Bronchial epithelial cell (primary cell): ENCODE measurements around the gene LYL1. TPM values are rescaled to one million over a fixed set of nuclear protein-coding genes. Genes with fewer than 3 reads are reported as not detected.

ENCODE experiments used
- DNase-seq: peaks from one replicate; pipeline ENCODE4 v3.0.0-alpha.2; 2010; ENCODE audit warnings: low read depth
- FAIRE-seq: peaks from 2 replicates; lab custom pipeline; 2011; peaks lifted over from hg19 to GRCh38; lab: Jason Lieb, UNC
- H3K27me3 ChIP-seq: 2 replicates; pipeline ENCODE4 v1.5.1; 2011; ENCODE audit warnings: low read length; ENCODE audit not compliant: control insufficient read depth, insufficient read depth
- H3K36me3 ChIP-seq: 2 replicates; pipeline ENCODE4 v1.5.1; 2011; ENCODE audit warnings: low read length; ENCODE audit not compliant: control insufficient read depth, insufficient read depth
- H3K4me3 ChIP-seq: 2 replicates; pipeline ENCODE4 v1.5.1; 2011; ENCODE audit warnings: mild to moderate bottlenecking, low read depth, low read length, control low read depth
- total RNA-seq: library from RNA; depleted of rRNA; stranded (reverse); fragments of >200 nt; gene quantifications from 2 replicates; pipeline ENCODE4 v1.2.1, GENCODE V29; 2014
- TF ChIP-seq, protein P1 (sequence below): IDR thresholded peaks from 2 replicates; pipeline ENCODE4 v1.5.1; 2011; ENCODE audit warnings: mild to moderate bottlenecking, moderate library complexity, low read length, control low read depth, inconsistent platforms; ENCODE audit not compliant: insufficient read depth, severe bottlenecking

LYL1 gene
- total RNA-seq, 1 donor from 2014 or later: 1.3 TPM

DNA sequence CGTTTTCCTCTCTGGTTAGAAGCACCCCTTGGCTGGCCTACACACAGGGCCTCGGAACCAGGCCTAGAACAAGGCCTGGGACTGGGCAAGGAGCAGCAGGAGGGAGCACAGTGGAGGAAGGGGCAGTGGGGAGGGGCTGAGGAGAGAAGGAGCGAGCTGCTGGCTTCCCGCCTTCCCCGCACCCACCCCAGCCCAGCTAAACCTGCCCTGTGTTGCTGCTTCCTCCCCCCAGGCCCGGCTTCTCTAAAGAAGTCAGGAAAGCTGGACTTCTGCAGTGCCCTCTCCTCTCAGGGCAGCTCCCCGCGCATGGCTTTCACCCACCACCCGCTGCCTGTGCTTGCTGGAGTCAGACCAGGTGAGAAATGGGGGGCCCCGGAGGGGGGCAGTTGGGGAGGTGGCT lies 24.3 kb downstream of the LYL1 start:
- Histone ChIP-seq H3K4me3 (no peak overlapping the region), H3K36me3 (peaks cover 9% of the 10 kb centered on the region), H3K27me3 (no peaks in the 10 kb centered on the region)
- FAIRE-seq (no peak), DNase-seq (no peak)
- TF ChIP-seq, protein P1, sequence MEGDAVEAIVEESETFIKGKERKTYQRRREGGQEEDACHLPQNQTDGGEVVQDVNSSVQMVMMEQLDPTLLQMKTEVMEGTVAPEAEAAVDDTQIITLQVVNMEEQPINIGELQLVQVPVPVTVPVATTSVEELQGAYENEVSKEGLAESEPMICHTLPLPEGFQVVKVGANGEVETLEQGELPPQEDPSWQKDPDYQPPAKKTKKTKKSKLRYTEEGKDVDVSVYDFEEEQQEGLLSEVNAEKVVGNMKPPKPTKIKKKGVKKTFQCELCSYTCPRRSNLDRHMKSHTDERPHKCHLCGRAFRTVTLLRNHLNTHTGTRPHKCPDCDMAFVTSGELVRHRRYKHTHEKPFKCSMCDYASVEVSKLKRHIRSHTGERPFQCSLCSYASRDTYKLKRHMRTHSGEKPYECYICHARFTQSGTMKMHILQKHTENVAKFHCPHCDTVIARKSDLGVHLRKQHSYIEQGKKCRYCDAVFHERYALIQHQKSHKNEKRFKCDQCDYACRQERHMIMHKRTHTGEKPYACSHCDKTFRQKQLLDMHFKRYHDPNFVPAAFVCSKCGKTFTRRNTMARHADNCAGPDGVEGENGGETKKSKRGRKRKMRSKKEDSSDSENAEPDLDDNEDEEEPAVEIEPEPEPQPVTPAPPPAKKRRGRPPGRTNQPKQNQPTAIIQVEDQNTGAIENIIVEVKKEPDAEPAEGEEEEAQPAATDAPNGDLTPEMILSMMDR: no peak

DNA sequence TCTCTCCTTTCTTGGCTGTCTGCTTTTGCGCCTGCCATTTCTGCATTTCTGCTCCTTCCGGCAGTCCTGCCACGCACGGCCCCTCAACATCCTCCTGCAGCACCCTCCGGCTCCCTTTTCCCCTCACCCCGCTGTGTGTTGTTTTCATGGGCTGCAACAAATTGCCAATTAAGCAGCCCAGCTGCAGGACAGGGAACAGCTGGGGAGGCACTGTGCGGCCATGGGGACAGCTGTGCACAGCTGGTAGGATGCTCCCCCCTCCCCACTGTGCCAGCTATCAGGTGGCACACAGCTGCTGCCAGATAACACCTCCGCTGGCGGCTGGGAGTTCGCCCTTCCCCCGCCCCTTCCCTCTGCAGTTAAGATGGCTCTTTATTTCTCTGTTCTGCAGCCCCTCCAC lies 25.4 kb downstream of the LYL1 start:
- Histone ChIP-seq H3K27me3 (no peaks in the 10 kb centered on the region), H3K36me3 (peaks cover 12% of the 10 kb centered on the region), H3K4me3 (no peak overlapping the region)
- TF ChIP-seq, protein P1: no peak
- no peak for FAIRE-seq
- no peak for DNase-seq

DNA sequence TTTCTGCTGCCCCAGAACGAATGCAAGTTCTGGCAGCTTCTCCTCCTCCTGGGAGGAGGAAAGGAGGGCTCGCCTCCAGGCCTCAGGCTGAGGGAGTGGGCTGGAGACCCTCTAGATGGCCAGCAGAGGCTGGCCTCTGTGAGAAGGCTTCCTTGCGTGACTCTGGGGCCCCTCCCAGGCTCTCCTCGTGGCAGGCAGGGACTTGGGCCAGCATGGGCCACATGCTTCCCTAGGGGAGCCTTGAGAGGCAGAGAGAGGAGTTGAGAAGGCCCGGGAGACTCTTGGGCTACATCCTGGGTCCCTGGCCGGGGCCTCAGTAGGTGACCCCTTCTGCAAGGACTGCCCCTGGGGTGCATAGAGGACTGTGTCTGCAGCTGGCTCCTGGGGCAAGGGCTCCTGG lies 25.9 kb downstream of the LYL1 start:
- Histone ChIP-seq H3K27me3 (no peaks in the 10 kb centered on the region), H3K4me3 (no peak overlapping the region), H3K36me3 (peaks cover 12% of the 10 kb centered on the region)
- TF ChIP-seq, protein P1: no peak
- DNase-seq: no peak
- no peak for FAIRE-seq

DNA sequence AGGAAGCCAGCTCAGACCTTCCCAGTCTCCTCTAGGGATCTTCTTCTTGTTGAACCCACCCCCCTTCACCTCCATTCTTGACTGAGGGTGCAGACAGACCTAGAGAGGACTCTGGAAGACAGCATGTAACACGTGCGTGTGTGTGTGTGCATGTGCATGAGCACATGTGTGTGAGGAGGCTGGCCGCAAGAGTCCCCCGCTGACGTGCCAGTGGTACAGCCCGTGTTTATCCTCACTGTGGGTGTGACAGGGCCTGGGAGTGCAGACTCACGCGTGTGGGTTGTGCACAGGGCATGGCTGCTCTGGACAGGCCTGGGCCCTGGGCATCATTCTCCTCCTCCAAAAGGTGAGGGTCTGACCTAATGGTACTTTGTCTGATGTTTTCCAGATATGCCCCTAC lies 26.3 kb downstream of the LYL1 start:
- FAIRE-seq: no peak
- Histone ChIP-seq H3K36me3 (peaks cover 12% of the 10 kb centered on the region), H3K4me3 (no peak overlapping the region), H3K27me3 (no peaks in the 10 kb centered on the region)
- DNase-seq: no peak
- TF ChIP-seq, protein P1: no peak

DNA sequence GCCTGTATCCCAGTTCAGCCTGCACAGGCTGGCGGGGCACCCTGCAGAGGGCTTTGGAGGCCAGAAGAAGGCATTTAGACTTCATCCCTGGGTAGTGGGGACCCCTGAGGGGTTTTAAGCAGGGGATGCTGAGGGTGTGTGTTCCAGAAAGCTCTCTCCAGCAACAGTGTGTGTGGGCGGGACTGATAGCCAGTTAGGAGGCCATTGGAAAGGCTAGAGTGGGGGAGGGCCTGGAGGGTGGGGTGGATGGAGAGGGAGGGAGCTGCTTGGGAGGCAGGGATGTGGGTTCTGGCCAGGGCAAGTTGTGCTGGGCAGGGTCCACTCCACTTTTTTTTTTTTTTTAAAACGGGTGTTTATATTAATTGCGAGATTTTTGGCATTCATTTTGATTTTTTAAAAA lies 28.3 kb downstream of the LYL1 start:
- no peaks in the 10 kb centered on the region for H3K27me3 ChIP-seq
- no peak for DNase-seq
- H3K4me3 ChIP-seq: no peak overlapping the region
- TF ChIP-seq, protein P1: no peak
- FAIRE-seq: no peak
- peaks cover 10% of the 10 kb centered on the region for H3K36me3 ChIP-seq

DNA sequence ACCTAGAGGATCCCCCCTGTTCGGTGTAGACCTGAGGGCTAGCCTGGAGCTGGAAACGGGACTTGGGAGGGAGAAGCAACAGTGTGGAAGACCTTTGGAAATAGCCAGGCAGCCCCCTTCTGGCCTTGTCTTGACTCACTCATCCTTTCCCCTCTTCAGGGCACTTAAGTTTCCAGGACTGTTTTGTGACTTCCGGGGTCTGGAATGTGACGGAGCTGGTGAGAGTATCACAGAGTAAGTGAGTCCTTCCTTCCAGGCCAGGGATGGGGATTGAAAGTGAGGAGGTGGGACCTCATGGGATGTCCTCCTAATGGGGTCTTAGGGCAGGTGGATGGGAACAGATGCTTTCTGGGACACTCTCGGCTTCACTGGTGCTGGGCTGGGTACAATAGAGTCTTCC lies 29.4 kb downstream of the LYL1 start:
- TF ChIP-seq, protein P1: no peak
- FAIRE-seq (peak; percentile 79), DNase-seq (no peak)
- H3K27me3 ChIP-seq: no peaks in the 10 kb centered on the region
- H3K36me3 ChIP-seq: peaks cover 9% of the 10 kb centered on the region
- no peak overlapping the region for H3K4me3 ChIP-seq
